Fibroblast of skin of abdomen (primary cell): Measurements from ENCODE around the gene OSBPL7.
"Not testable (repeated sequence)": the region's sequence is repeated elsewhere in the genome, so short reads cannot be mapped to it uniquely, and the experiment has no call there.

Experiments
- DNase-seq: peaks from one replicate; pipeline ENCODE4 v3.0.0-alpha.2; 2013

Gene OSBPL7

DNA sequence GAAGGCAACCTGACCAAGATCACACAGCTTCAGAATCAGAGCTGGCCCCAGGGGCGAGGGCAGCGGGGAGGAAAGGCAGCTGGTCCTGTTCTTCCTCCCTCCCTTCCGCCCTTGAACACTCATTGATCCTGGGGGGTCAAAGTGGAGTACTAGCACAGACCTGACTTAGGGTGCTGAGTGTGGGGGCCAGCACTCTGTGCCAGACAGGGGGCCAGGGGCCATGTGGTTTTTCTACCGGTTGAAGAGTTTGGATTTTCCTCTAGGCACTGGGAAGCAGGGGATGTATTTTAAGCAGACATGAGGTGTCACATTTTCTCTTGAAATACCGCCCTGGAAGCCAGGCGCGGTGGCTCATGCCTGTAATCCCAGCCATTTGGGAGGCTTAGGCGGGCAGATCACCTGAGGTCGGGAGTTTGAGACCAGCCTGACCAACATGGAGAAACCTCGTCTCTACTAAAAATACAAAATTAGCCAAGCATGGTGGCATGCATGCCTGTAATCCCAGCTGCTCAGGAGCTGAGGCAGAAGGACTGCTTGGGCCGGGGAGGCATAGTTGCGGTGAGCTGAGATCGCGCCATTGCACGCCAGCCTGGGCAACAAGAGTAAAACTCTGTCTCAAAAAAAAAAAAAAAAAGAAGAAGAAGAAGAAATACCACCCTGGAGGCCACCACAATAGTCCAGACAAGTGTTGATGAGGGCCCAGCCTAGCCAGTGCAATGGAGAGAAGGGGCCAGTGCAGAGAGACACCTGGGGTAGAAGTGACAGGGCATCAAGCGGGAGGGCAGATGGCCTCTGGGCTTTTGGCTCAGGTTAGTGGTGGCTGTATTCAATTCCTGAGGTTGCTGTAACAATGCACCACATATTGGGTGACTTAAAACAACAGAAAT lies 15.3 kb downstream of the OSBPL7 start:
- no peak for DNase-seq

DNA sequence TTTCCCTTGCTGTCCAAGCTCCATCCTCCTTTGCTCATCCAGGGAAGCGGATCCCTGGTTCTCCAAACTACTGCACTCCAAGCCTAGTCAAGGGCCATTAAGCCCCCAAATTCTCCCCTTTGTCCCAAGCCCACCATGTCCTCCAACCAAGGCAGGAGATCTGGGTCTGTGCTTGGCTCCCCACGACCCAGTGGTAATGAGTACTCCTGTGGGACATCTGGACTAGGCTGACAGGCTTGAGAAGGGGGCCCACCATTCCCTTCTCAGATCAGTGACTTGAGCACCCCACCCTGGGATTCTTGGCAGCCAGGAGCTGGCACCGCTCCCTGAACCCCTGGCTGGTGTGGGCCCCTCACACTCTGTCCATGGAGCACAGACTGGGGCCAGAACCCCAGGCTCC lies 17.1 kb downstream of the OSBPL7 start:
- no peak for DNase-seq

DNA sequence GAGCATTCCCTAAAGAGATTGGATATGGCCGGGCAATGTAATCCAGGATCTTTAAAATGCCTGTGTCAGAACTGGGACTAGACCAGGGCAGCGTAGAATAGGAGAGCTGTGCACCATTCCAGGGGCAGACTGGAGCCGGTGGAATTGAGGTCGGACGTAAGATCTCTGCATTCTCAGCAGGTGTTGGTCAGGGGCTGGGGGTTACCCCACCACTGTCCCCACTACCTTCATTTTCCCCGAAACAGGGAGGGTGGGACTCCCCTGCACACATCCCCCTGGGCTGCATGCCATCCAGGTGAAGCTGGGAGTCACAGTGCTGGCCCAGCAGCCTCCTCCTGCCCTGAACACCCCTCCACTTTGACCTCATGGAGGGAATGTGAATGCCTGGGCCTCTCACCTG lies 17.8 kb downstream of the OSBPL7 start:
- no peak for DNase-seq

DNA sequence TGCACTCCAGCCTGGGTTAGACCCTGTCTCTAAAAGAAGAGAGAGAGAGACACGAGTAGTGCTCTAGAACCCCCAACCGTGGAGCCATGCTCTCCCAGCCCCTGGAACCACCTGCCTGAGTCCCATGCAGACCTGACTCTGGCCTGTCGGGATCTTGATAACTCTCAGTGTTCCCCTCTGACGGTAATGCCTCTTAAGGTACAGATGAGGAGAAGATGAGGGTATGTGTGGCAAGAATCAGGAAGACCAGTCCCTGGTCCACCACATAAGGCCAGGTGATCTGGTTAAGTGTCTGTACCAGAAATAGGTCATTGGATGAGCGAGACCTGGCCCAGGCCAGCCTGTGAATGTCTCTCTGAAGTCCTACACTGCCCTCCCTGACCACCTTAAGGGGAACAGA lies 18.4 kb downstream of the OSBPL7 start:
- no peak for DNase-seq

- peak; percentile 25 for DNase-seq
Observed at GRCh38 chr17:47802341-47803022, 19.1 kb downstream of the OSBPL7 start.

- no peak for DNase-seq
Observed at GRCh38 chr17:47801906-47802305, 19.7 kb downstream of the OSBPL7 start.

GRCh38 chr17:47801176-47801765 lies 20.3 kb downstream of the OSBPL7 start:
- no peak for DNase-seq

- DNase-seq = no peak
Observed at GRCh38 chr17:47800686-47801085, 20.9 kb downstream of the OSBPL7 start.

DNA sequence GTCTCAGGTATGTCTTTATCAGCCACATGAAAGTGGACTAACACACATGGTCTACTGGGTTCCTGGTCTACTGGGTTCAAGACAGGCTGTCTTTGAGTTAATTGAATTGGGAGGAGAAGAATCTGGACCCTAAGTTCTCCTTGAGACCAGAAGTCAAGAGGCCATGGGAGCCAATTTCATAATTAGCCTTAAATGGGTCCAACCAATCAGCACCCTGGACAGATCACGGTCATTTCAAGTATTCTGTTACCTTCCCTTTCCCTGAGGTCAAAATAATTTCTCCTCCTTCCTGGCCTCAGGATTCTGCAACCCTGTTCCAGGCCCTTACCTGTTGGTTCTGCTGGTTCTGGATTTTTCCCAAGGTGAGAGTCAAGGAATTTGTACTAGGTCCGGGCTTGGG lies 23.8 kb downstream of the OSBPL7 start:
- DNase-seq = no peak

DNA sequence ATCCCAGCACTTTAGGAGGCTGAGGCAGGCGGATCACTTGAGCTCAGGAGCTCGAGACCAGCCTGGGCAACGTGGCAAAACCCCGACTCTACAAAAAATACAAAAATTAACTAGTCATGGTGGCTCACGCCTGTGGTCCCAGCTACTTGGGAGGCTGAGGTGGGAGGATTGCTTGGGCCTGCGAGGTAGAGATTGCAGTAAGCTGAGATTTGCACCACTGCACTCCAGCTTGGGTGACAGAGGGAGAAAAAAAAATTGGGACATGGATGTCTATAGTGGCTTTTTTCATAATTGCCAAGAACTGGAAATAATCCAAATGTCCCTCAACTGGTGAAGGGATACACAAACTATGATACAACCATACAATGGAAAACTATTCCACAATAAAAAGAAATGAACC lies 28.6 kb downstream of the OSBPL7 start:
- DNase-seq = no peak

- DNase-seq = no peak
Observed at GRCh38 chr17:47792457-47792856, 29.1 kb downstream of the OSBPL7 start.

DNA sequence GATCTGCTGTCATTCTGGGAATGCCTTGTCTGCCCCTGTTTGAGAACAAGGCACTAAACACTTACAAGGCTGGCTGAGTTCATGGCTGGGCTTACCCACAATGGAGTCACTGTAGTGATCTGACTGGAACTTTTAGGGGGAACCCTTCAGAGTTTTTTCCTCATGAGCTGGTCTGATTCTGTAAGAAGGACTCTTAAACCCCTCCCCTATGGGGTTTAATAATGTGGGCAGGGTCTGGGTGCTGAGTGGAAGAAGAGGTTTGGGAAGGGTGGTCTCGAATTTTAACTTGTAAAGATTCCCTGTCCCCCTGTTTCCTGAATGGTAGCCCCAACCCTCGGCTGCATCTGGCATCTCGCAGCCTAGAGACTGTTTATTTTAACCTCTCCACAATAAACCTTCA lies 30.6 kb downstream of the OSBPL7 start:
- DNase-seq = no peak

DNA sequence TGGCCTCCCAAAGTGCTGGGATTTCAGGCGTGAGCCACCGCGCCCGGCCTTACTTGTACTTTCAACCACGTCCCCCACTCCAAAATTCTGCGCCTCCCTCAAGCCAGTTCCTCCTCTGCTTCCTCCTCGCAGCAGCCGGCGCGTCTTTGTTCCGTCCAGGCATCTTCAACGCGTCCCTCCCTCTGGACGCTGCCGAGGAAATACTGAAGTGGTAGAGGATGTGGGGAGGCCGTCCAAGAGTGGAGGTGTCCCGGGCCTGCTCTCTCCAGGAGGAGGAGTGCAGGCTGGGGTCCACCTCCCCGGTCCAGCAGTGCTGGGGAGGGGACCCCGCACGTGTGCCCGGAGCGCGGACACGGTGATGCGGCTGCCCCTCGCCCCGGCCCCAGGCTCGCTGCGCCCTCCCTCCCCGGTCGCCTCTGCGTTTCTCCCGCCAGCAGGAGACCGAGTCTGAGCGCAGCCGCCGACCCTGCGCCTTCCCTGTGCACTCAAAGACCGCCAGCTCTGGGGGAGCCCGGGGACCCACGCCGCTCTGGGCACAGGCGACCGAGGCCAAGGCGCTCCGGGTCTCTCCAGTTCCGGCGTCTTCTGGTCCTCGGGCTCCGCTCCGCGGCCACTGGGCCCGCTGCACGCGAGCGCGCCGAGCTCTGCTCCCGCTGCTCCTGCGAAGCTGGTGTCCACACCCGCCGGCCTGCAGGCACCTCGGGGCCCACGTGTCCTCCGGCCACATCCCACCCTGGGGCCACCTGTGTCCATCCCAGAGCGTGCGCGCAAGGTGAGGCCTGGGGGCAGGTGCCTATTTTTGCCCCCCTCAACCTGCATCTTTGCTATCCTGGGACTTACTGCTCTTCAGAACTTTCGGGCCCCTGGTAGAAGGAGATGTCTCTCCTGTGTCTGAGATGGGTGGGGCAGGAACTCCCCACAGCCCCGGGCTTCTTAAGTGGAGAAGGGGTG lies 31.7 kb downstream of the OSBPL7 start:
- peak; percentile 26 for DNase-seq

DNA sequence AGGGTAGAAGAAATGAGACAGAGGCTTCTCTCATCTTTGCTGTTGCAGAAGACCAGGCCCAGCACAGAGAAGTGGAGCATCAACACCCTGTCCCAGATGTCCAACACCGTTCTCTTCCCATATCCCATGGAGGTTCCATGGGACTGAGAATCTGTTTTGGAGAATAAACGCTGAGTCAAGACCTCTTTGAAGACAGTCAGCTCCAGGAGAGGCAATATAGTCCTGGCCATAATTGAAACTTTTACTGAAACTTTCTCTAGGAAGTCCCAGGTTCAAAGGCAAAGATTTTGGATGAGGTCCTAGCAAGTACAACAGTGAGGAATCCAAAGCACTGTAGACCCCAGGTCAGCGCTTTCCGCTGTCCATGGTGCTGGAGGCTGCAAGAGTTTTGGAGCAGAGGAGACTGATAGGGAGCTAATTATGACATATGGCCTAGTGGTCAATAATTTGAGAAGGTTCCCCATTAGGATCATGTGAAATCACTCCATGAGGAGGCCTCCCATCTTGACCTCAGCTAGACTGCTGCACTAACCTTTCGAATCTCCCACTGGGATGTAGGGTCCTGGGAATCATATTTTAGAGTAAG lies 36.0 kb downstream of the OSBPL7 start:
- peak; percentile 27 for DNase-seq

GRCh38 chr17:47781397-47781796 lies 40.2 kb downstream of the OSBPL7 start:
- DNase-seq = no peak

GRCh38 chr17:47778184-47778635 lies 43.4 kb downstream of the OSBPL7 start:
- DNase-seq = no peak

DNA sequence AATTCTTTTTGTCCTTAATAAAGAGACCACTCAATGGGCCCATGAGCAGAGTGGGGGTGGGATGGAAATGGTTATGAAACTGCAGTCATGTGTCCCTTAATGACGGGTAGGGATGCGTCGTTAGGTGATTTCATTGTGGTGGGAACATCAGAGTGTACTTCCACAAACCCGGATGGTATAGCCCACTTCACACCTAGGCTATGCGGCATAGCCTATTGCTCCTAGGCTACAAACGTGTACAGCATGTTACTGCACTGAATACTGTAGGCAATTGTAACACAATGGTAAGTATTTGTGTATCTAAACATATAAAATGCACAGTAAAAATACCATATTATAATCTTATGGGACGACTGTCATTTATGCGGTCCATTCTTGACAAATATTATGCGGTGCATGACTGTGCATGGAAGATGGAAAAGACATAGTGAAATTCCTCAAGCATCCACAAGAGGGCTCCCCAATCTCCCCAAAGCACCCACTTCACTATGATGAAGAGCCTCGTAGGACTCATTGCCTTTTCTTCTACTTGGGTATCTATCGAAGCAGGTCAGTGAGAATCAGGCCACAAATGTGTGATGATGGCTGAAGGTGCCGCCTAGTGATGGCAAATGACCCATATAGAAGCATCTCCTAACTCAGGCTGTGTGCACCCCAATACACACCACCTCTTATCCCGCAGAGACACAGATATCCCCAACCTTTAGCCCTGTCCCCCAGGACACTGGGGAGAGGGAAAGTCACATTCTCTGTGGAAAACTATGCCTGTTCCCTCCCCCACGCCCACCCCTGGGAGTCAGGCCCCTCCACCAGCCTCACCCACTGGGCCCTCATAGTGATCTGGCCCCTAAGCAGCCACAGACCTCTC lies 45.0 kb downstream of the OSBPL7 start:
- DNase-seq = peak; percentile 31

- DNase-seq = no peak
Observed at GRCh38 chr17:47774987-47775580, 46.5 kb downstream of the OSBPL7 start.

DNA sequence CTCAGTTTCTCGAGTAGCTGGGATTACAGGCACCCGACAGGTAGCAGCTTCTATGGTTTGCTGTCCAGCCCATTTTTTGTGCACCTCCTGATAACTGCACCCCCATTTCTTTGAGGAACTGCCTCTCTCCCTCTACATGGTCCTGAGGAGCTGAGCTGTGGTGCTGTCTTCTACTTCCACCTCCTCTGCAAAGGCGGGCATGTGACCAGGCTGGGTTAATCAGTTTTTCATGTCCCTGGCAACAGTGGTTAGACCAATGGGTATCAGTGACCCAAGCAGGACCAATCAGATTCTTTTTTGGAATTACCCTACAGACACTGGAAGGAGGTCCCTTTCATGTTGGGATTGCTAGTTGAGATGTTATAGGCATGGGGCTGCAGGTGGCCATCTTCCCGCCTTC lies 47.3 kb downstream of the OSBPL7 start:
- no peak for DNase-seq

- DNase-seq = not testable (repeated sequence)
Observed at GRCh38 chr17:47773649-47774048, 47.9 kb downstream of the OSBPL7 start.
